Brain pericyte (primary cell): ENCODE data around the gene COL6A5.
"Not testable (repeated sequence)": the region's sequence is repeated elsewhere in the genome, so short reads cannot be mapped to it uniquely, and the experiment has no call there.

Experiments
- DNase-seq: peaks from one replicate; pipeline ENCODE4 v3.0.0-alpha.2; 2012; ENCODE audit warnings: low read depth, low spot score

Gene COL6A5

DNA sequence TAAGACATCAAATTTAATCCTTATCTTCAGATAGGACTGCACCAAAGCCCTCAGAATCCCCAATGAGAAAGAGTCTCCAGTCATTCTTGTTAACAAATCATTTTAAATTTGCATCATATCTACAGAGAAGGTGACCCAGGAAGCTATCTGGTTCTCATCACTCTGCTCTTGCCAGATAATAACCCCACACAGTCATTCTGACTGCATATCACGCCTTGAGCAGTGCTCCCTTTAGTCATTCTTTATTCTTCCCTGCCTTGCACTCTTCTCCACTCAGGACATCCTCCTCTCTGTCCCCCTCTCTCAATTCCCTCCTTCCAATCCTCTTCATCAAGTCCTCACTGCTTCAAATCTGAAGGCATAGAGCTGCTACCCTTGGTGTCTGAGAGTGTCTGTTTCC is 87.8 kb downstream of the COL6A5 start:
- no peak for DNase-seq

- no peak for DNase-seq
Observed at GRCh38 chr3:130442284-130442683, 96.8 kb downstream of the COL6A5 start.

DNA sequence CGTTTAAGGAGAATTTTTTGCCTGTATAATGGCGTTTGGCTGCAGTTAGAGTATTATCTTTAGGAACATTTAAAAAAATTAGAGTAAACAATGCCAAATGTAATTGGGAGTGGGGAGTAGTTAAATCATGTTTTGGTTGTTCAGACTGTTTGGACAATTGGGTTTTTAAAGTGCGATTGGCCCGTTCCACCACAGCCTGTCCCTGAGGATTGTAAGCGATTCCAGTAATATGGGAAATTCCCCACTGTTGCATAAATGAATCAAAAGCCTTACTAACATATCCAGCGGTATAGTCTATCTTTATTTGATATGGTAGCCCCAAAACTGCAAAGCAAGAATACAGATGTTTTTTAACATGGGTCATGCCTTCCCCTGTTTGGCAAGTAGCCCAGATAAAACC is 101.4 kb downstream of the COL6A5 start:
- DNase-seq, result not testable (repeated sequence)

DNA sequence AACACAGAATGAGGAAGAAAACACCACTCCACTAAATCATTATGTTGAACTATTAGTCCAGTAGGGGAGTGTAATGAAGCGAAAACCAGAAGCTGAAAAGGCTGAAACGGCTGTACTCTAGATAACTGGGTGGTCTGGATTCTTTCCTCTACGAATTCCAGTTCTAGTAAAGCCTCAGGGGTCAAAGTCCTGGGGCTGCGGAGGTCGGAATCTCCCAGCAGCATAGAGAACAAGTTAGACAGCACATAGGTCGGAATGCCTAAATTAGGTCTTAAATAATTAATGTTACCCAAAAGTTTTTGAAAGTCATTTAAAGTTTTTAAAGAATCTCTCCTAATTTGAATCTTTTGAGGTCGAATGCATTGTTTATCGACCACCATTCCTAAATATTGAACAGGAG is 102.7 kb downstream of the COL6A5 start:
- not testable (repeated sequence) for DNase-seq

GRCh38 chr3:130456540-130456939 is 111.1 kb downstream of the COL6A5 start:
- DNase-seq, result no peak

- no peak for DNase-seq
Observed at GRCh38 chr3:130457671-130458070, 112.2 kb downstream of the COL6A5 start.

DNA sequence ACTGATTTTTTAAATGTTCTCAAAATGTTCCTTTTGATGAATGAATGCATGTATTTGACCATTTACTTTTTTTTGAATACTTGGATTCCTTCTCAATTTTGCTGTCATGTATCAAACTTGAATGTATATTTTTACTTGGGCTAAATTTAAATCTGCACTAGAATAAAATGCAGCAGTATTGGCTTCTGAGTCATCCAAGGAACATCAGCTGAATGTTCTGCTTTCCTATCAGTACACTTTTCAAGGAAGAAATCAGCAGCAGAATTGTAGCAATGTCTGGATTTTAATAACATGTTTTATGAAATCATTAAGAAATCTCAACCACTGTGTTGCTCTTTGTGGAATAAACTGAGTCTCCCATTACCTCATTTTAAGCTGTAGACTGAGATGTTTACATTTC is 114.5 kb downstream of the COL6A5 start:
- DNase-seq, result no peak

GRCh38 chr3:130462089-130462488 is 116.6 kb downstream of the COL6A5 start:
- DNase-seq, result no peak

DNA sequence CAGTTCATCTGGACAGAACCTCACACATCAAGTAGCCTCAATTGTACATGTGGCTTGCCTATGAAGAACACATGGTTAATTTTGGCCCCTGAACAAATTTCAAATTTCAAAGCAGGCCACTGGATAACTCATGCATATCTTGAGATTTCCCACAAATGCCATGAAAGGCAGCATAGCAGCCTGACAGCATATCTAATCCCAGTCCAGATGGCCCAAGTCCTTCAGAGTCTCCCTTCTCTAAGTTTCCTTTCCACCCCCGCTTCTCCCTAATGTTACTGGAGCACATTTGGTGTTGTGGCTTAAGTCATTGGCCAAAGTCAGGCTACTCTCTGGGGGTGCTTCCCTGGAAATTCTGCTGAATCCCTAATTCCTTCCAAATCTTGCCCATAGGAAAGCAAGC is 117.7 kb downstream of the COL6A5 start:
- no peak for DNase-seq

- DNase-seq, result no peak
Observed at GRCh38 chr3:130465521-130465920, 120.0 kb downstream of the COL6A5 start.

- no peak for DNase-seq
Observed at GRCh38 chr3:130468311-130468710, 122.8 kb downstream of the COL6A5 start.

GRCh38 chr3:130470126-130470525 is 124.7 kb downstream of the COL6A5 start:
- DNase-seq, result no peak

DNA sequence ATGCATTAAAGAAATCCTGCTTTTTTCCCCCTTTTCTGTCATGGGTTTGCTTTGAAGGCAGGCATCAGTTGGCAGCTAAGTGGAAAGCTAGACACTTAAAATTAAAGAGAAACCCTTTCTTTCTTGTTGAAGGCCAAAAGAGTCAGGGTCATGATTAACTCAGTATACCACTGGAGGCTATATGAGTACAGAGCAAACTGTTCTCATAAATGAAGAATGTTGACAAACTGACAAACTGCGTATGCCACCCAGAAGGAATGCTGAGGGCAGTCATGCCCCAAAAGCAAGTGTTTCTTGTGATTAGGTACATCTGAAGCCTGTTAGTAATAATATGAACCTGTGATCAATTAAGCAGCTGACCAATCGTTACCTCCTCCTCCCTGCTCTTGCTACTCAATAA is 127.9 kb downstream of the COL6A5 start:
- DNase-seq, result no peak

- no peak for DNase-seq
Observed at GRCh38 chr3:130480736-130481135, 135.3 kb downstream of the COL6A5 start.

DNA sequence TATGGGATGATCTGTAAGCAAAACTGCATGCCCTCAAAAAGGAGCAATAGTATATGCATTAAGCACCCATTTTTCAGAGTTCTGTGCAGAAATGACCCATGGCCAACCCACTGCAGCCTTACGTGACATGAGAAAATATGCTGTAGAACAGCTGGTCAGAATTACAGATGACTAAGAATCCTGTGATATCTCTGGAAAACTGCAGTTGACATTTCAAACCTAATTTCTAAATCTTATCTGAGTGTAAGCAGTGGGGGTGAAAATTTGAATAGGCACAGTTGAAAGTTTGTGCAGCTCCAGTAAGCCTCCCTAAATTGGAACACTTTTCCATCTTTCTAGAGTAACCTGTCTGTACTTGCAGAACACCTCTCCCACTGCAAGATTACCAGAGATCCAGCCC is 142.8 kb downstream of the COL6A5 start:
- DNase-seq, result no peak

GRCh38 chr3:130488769-130489450 is 143.4 kb downstream of the COL6A5 start:
- DNase-seq, result no peak

- DNase-seq, result no peak
Observed at GRCh38 chr3:130490241-130490640, 144.8 kb downstream of the COL6A5 start.

GRCh38 chr3:130491431-130491830 is 146.0 kb downstream of the COL6A5 start:
- DNase-seq, result no peak

DNA sequence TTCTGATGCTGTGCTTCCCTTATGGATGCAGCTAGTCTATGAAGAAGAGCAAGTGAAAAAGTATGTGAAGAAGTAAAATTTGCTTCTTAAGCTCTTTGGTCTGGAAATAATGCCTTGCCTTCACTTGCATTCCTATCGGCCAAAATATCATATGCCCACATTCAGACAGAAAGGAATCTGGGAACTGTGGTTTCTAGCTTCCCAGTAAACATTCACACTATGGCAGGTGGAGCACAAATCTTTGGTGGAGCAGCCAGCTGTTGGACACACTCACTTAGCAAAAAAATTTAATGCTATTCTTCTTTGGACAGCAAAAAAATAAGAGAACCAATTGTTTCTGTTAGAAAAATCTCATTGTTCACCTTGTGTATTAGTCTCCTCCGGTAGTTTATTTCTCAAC is 159.2 kb downstream of the COL6A5 start:
- no peak for DNase-seq

- DNase-seq, result no peak
Observed at GRCh38 chr3:130506031-130506430, 160.6 kb downstream of the COL6A5 start.

DNA sequence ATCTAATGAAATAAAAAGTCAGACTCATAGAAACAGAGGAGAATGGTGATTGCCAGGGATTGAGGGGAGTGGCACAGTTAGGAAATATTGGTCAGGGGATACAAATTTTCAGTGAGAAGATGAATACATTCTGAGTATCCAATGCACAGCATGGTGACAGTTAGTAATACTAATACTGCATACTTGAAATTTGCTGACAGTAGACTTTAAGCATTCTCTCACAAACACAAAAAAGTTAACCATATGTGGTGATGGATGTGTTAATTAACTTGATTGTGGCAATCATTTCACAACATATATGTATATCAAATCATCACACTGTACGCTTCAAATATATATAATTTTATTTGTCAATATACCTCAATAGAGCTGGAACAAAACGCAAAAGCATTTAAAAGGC is 162.3 kb downstream of the COL6A5 start:
- DNase-seq, result no peak

GRCh38 chr3:130509008-130509407 is 163.5 kb downstream of the COL6A5 start:
- no peak for DNase-seq

DNA sequence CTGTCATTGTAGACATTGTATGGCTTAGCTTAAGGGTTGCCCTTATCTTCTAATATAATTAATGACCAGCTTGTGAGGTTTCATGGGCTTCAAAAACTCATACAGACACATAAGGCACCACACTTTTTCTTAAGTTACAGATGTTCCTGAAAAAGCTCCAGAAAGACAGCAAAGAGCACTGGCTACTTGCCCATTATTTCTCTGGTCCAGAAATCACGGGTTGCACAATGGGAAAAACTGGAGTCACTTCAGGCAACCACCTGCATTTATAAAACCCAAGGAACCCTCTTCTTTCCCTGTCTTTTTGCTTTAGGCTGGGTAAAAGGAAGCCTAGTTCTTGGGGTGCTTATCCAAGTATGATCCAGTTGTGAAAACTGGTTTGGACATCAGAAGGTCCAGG is 169.2 kb downstream of the COL6A5 start:
- DNase-seq, result no peak

- no peak for DNase-seq
Observed at GRCh38 chr3:130515755-130516154, 170.3 kb downstream of the COL6A5 start.
